Liver (tissue), 3 donors: Measurements from ENCODE around the gene CORO2A.

Experiments
- CTCF ChIP-seq: fragments of 150-350 bp; IDR thresholded peaks from 2 replicates; pipeline ENCODE4 v1.5.1; 2017; ENCODE audit warnings: improper control_type of control experiment, low read depth, low read length; ENCODE audit not compliant: missing input control
- JUND ChIP-seq, 2 donors: IDR thresholded peaks; 2 replicates each; pipeline ENCODE4 v1.6.1; 2016; ENCODE audit warnings: antibody characterized with exemption in 2 of 2
- TAF1 ChIP-seq: conservative IDR thresholded peaks from 2 replicates; pipeline ENCODE4 v1.6.1; 2016; ENCODE audit warnings: antibody characterized with exemption, mild to moderate bottlenecking
- TF ChIP-seq, protein P1 (sequence below): IDR thresholded peaks from 2 replicates; pipeline ENCODE4 v1.6.1; 2016; ENCODE audit warnings: antibody characterized with exemption
- donor health status: healthy.
- donor health status: healthy.

- peak in 1 of 2 donors; percentile 76 for TF ChIP-seq JUND (IDR thresholded peaks at IDR 0.05)
- no peak for TF ChIP-seq CTCF
- TF ChIP-seq TAF1 = no peak
- TF ChIP-seq, protein P1, sequence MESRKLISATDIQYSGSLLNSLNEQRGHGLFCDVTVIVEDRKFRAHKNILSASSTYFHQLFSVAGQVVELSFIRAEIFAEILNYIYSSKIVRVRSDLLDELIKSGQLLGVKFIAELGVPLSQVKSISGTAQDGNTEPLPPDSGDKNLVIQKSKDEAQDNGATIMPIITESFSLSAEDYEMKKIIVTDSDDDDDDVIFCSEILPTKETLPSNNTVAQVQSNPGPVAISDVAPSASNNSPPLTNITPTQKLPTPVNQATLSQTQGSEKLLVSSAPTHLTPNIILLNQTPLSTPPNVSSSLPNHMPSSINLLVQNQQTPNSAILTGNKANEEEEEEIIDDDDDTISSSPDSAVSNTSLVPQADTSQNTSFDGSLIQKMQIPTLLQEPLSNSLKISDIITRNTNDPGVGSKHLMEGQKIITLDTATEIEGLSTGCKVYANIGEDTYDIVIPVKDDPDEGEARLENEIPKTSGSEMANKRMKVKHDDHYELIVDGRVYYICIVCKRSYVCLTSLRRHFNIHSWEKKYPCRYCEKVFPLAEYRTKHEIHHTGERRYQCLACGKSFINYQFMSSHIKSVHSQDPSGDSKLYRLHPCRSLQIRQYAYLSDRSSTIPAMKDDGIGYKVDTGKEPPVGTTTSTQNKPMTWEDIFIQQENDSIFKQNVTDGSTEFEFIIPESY = no peak
These were observed 109.4 kb downstream of the CORO2A start for GRCh38 chr9:98083061-98083501.
